T-helper 2 cell treated with Interferon-gamma antibody and Interleukin-4, amounts not matched to agents 100 ng/mL and 5 ng/mL, for 36 hours (primary cell): ENCODE measurements around the gene DNAH5. TPM values are rescaled to one million over a fixed set of nuclear protein-coding genes. Genes with fewer than 3 reads are reported as not detected.

ENCODE experiments used
- intact Hi-C: fragments of 100-400 bp; cut with micrococcal nuclease; formaldehyde crosslinking; loops from one replicate; pipeline ENCODE4 v1.15.1; 2023
- total RNA-seq: library from RNA; stranded (reverse); gene quantifications from 2 replicates; pipeline ENCODE4 v1.2.3, GENCODE V29; 2022

The DNAH5 gene
- not detected in 2 replicates for total RNA-seq

- intact Hi-C loops, result no loop called here
These were observed at the start of gene DNAH5 for GRCh38 chr5:13944560-13945199. DNAH5 (minus strand) TSS chr5:13944688; CDS start chr5:13944438, 250 bp downstream.

GRCh38 chr5:13993926-13994325 is 49.4 kb upstream of the DNAH5 start:
- intact Hi-C loops, result no loop called here

GRCh38 chr5:13992795-13993194 is 48.3 kb upstream of the DNAH5 start:
- intact Hi-C loops, result no loop called here

- intact Hi-C loops, result no loop called here
These were observed 46.9 kb upstream of the DNAH5 start for GRCh38 chr5:13991365-13991764.

- intact Hi-C loops, result no loop called here
These were observed 46.4 kb upstream of the DNAH5 start for GRCh38 chr5:13990896-13991295.

- intact Hi-C loops, result loop anchor here (10.0 kb wide), 1 partner anchor 345 kb away; no protein-coding TSS in a partner anchor
These were observed 45.3 kb upstream of the DNAH5 start for GRCh38 chr5:13989832-13990231.

- intact Hi-C loops, result loop anchor here (1.0 to 10.0 kb wide), 2 partner anchors 282 to 347 kb away; no protein-coding TSS in a partner anchor
These were observed 43.5 kb upstream of the DNAH5 start for GRCh38 chr5:13987843-13988464.

- intact Hi-C loops, result loop anchor here (10.0 kb wide), 1 partner anchor 349 kb away; no protein-coding TSS in a partner anchor
These were observed 41.4 kb upstream of the DNAH5 start for GRCh38 chr5:13985731-13986418.

GRCh38 chr5:13984888-13985287 is 40.4 kb upstream of the DNAH5 start:
- intact Hi-C loops, result loop anchor here (10.0 kb wide), 1 partner anchor 350 kb away; no protein-coding TSS in a partner anchor

GRCh38 chr5:13976867-13977830 is 32.7 kb upstream of the DNAH5 start:
- intact Hi-C loops, result no loop called here

GRCh38 chr5:13976223-13976622 is 31.7 kb upstream of the DNAH5 start:
- intact Hi-C loops, result no loop called here

GRCh38 chr5:13975246-13975645 is 30.8 kb upstream of the DNAH5 start:
- intact Hi-C loops, result no loop called here

- intact Hi-C loops, result no loop called here
These were observed 29.2 kb upstream of the DNAH5 start for GRCh38 chr5:13973724-13974123.

GRCh38 chr5:13972029-13972428 is 27.5 kb upstream of the DNAH5 start:
- intact Hi-C loops, result no loop called here

- intact Hi-C loops, result no loop called here
These were observed 12.7 kb upstream of the DNAH5 start for GRCh38 chr5:13957032-13957645.

GRCh38 chr5:13956471-13956870 is 12.0 kb upstream of the DNAH5 start:
- intact Hi-C loops, result no loop called here

- intact Hi-C loops, result no loop called here
These were observed 11.4 kb upstream of the DNAH5 start for GRCh38 chr5:13955896-13956295.

- intact Hi-C loops, result no loop called here
These were observed 1.6 kb upstream of the DNAH5 start for GRCh38 chr5:13946111-13946510.

GRCh38 chr5:13945271-13945670 is 783 bp upstream of the DNAH5 start:
- intact Hi-C loops, result no loop called here

- intact Hi-C loops, result no loop called here
These were observed 812 bp downstream of the DNAH5 start for GRCh38 chr5:13943676-13944075.

GRCh38 chr5:13941468-13941867 is 3.0 kb downstream of the DNAH5 start:
- intact Hi-C loops, result no loop called here
